Measurements from ENCODE around the gene CBX3. TPM values are rescaled to one million over a fixed set of nuclear protein-coding genes. Genes with fewer than 3 reads are reported as not detected.

CBX3 gene
- total and polyA plus RNA-seq, 2 of the 8 experiments (the other 6 are each of a cell fraction or from before 2014, with no cell fraction given), result 71.3 to 258 TPM

DNA sequence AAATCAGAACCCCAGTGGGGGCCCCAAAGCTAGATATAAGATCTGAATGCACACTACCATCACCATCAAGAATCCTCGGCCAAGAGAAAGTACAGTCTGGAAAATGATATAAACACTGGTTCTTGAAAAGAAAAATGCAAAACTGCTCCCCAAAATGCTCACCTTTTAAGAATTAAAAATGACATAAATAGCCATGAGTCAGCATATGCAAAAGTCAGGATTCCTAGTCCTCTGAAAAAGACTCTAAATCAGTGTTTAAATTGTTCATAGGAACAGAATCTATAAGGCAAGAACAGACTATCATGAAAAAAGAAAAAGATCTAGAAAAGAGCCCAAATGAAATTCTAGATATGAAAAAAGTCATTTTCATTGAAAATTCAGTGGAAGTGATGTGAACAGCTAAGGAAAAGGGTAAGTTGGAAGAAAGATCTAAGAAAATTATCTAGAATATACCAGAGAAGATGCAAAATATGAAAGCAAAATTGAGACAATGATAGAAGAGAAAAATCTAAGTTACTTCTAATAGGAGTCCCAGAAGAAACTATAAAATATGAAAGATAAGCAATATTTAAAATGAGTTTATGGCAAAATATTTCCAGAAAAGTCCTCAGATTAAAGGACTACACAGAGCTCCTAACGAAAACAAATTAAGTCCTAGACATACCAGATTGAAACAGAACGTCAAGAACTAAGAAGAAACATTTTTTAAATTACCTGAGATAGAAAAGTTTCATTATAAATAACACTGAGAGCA, 19.9 kb upstream of the CBX3 start:
- no peak overlapping the region for H3K23ac ChIP-seq (ENCODE audit: insufficient read length)
- WGBS, 2 experiments (ENCODE audit: extremely low coverage in 1 of 2, insufficient coverage in 1 of 2, insufficient read length in 1 of 2, insufficient replicate concordance in 2 of 2, low coverage in 1 of 2, low lambda C conversion rate in 2 of 2, missing lambda C conversion rate in 1 of 2), result 86% methylated on average over 3 of the region's 3 CpGs; no CpG with 5 or more reads in 1 of the 2 experiments
- peaks cover 2% of the 10 kb centered on the region; the same call in 1 of the 2 replicates for H3K79me1 ChIP-seq (ENCODE audit: low read depth, low read length)
- H3K56ac ChIP-seq (replicated peaks; ENCODE audit: insufficient read length, low read depth, low read length), result no peak overlapping the region
- no peak overlapping the region for H3K4ac ChIP-seq (replicated peaks; ENCODE audit: insufficient read length, low read depth, low read length)
- ChIA-PET CTCF (ENCODE audit: partially characterized antibody) (interaction anchor here (0.6 to 4.8 kb wide), 10 partner anchors 11 to 636 kb away, joined by 3 to 46 read pairs (median 6); no protein-coding TSS in a partner anchor), POLR2A (ENCODE audit: partially characterized antibody) (interaction anchor here (0.6 to 17.3 kb wide), 14 partner anchors 8 to 80 kb away, joined by 3 to 578 read pairs (median 6); partner anchors contain the start of genes CBX3, HNRNPA2B1 and NFE2L3)
- FAIRE-seq (no peak), DNase-seq (ENCODE audit: low read depth in 1 of 2, low spot score in 2 of 2) (no peak)
- no peak overlapping the region for H2AK5ac ChIP-seq (ENCODE audit: low read depth, low read length)
- no peak overlapping the region for H2BK12ac ChIP-seq (ENCODE audit: low read depth, low read length)
- H4K5ac ChIP-seq (ENCODE audit: insufficient read length, low read depth, low read length), result no peak overlapping the region
- no peak overlapping the region for H2BK120ac ChIP-seq (replicated peaks; ENCODE audit: low read depth, low read length)
- no peak overlapping the region for H2AFZ ChIP-seq (ENCODE audit: low read length)
- H3K27ac ChIP-seq (ENCODE audit: low read depth, low read length), result no peak overlapping the region
- no peak overlapping the region for H4K91ac ChIP-seq (replicated peaks; ENCODE audit: insufficient read length, low read length)
- no peak overlapping the region for H3K9ac ChIP-seq (replicated peaks in 1 of 4; ENCODE audit: extremely low read depth in 1 of 4, low read depth in 3 of 4, low read length in 3 of 4)
- no peak overlapping the region for H2BK15ac ChIP-seq (ENCODE audit: low read length)
- peaks cover 0 to 5% (median 0%) of the 10 kb centered on the region in 4 experiments; a peak in 1 of 7 replicates for H3K4me1 ChIP-seq (replicated peaks in 1 of 4; ENCODE audit: control insufficient read depth in 3 of 4, insufficient read depth in 4 of 4, low read length in 3 of 4)
- no peaks in the 10 kb centered on the region for H3K23me2 ChIP-seq (ENCODE audit: low read depth, low read length)
- peaks cover 0 to 12% of the 10 kb centered on the region in 2 experiments; a peak in 2 of 4 replicates for H3K79me2 ChIP-seq (ENCODE audit: control insufficient read depth in 1 of 2, insufficient read depth in 2 of 2, low read length in 2 of 2)
- no peaks in the 10 kb centered on the region for H3K27me3 ChIP-seq (replicated peaks in 1 of 4; ENCODE audit: control insufficient read depth in 3 of 4, extremely low read depth in 1 of 4, insufficient read depth in 3 of 4, low read length in 3 of 4)
- no peak overlapping the region for H4K8ac ChIP-seq (ENCODE audit: extremely low read depth, insufficient read depth, low read length)
- no peak overlapping the region for H2BK20ac ChIP-seq (ENCODE audit: low read length)
- H3K18ac ChIP-seq (ENCODE audit: extremely low read depth, low read length), result no peak overlapping the region
- no peak overlapping the region for H3K14ac ChIP-seq (ENCODE audit: insufficient read length)
- H3K4me2 ChIP-seq (ENCODE audit: insufficient read depth in 1 of 2, low read depth in 2 of 2, low read length in 2 of 2), result no peak overlapping the region
- H3K36me3 ChIP-seq (ENCODE audit: control insufficient read depth in 2 of 4, insufficient read depth in 4 of 4, low read length in 3 of 4), result peaks cover 4 to 14% (median 6%) of the 10 kb centered on the region in 4 experiments; a peak in 4 of 8 replicates
- H3K4me3 ChIP-seq (ENCODE audit: extremely low read depth in 1 of 4, insufficient read depth in 2 of 4, low read depth in 3 of 4, low read length in 4 of 4), result no peak overlapping the region
- TF ChIP-seq TEAD4 (IDR thresholded peaks at IDR 0.05; ENCODE audit: low read depth, low read length) (no peak), MAFK (IDR thresholded peaks at IDR 0.05; ENCODE audit: low read depth, low read length) (0 out of 2 replicates have a peak, but pooled peaks have one; percentile 24)
- H2BK5ac ChIP-seq (ENCODE audit: low read depth, low read length), result no peak overlapping the region
- peaks cover 2 to 7% of the 10 kb centered on the region in 2 experiments for H4K20me1 ChIP-seq (replicated peaks in 1 of 2; ENCODE audit: control insufficient read depth in 1 of 2, insufficient read depth in 2 of 2, low read length in 2 of 2)
- H3K9me3 ChIP-seq (ENCODE audit: insufficient read depth in 2 of 2, low read depth in 1 of 2, low read length in 1 of 2), result peaks cover 0 to 6% of the 10 kb centered on the region in 2 experiments; a peak in 1 of 4 replicates

Data from H1 (cell line).